Fibroblast of lung (primary cell): Measurements from ENCODE around the gene IGFBP5.

Experiments
- EZH2 ChIP-seq: IDR thresholded peaks from 2 replicates; pipeline ENCODE4 v1.5.1; 2012; ENCODE audit warnings: low read length, control low read depth, mild to moderate bottlenecking; ENCODE audit errors: missing control alignments
- TF ChIP-seq, protein P1 (sequence below), 2 donors: IDR thresholded peaks in 1 of 2; conservative IDR thresholded peaks in 1 of 2; 1 replicate in 1 of 2; 2 replicates in 1 of 2; pipeline ENCODE4 v1.5.1; 2011 to 2012; ENCODE audit warnings: low read length in 2 of 2, control low read depth in 1 of 2, inconsistent platforms in 1 of 2, low read depth in 1 of 2, mild to moderate bottlenecking in 1 of 2

GRCh38 chr2:216633616-216634369 lies 61.6 kb downstream of the IGFBP5 start:
- TF ChIP-seq, protein P1, sequence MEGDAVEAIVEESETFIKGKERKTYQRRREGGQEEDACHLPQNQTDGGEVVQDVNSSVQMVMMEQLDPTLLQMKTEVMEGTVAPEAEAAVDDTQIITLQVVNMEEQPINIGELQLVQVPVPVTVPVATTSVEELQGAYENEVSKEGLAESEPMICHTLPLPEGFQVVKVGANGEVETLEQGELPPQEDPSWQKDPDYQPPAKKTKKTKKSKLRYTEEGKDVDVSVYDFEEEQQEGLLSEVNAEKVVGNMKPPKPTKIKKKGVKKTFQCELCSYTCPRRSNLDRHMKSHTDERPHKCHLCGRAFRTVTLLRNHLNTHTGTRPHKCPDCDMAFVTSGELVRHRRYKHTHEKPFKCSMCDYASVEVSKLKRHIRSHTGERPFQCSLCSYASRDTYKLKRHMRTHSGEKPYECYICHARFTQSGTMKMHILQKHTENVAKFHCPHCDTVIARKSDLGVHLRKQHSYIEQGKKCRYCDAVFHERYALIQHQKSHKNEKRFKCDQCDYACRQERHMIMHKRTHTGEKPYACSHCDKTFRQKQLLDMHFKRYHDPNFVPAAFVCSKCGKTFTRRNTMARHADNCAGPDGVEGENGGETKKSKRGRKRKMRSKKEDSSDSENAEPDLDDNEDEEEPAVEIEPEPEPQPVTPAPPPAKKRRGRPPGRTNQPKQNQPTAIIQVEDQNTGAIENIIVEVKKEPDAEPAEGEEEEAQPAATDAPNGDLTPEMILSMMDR (conservative IDR thresholded peaks at IDR 0.05 in 1 of 2, IDR thresholded peaks at IDR 0.05 in 1 of 2; ENCODE audit: low read depth in 1 of 2, low read length in 2 of 2): no peak
- peak; percentile 81 for TF ChIP-seq EZH2
